ENCODE measurements around the gene PCDHGA2.

GRCh38 chr5:141343953-141344463 lies 5.4 kb downstream of the PCDHGA2 start:
- no peak for TF ChIP-seq POLR2A (IDR thresholded peaks at IDR 0.05; ENCODE audit: low read depth, low read length)
- TF ChIP-seq TAF1 (IDR thresholded peaks at IDR 0.05; ENCODE audit: low read depth, low read length), result no peak
